Measurements from ENCODE around the gene PGAP1. TPM values are rescaled to one million over a fixed set of nuclear protein-coding genes. Genes with fewer than 3 reads are reported as not detected.

The PGAP1 gene
- 10 to 100 TPM; 44.2 to 49.3 TPM for total RNA-seq

GRCh38 chr2:196926562-196927375 lies at the start of gene PGAP1:
TSS of gene PGAP1 (minus strand) at chr2:196926707. CDS start at chr2:196926616, 91 bp downstream.

DNA sequence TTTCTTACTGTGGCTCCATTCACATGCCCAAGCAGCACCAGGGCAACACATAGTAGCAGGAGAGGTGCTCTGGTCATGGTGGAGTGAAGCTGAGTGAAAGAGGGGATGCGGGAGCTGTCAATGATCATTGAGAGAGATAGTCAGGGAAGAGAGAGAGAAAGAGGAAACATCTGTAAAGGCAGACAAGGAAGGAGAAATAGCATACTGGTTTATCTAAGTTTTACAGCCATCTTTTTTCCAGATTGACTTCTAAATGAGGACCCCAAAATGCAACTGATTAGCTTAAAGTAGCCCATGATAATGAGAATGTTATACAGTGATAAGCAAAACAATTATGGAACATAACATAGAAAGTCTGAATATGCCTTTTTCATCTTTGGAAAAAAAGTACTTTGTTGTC lies 117.2 kb downstream of the PGAP1 start, which contains the start of gene C2orf66:
TSS of gene C2orf66 (minus strand) at position 96 of the 400 bp plus-strand sequence. CDS start at position 77, 19 bp downstream.

Other genes with a start within 250 kb of the PGAP1 start
- 10 to 100 TPM; 46.0 to 47.2 TPM for gene GTF3C3, start 127.0 kb downstream of the PGAP1 start, total RNA-seq
- under 1 TPM; 0.17 to 0.28 TPM for gene C2orf66, start 117.4 kb downstream of the PGAP1 start, total RNA-seq